Mesodermal cell (in vitro differentiated cells): ENCODE data around the gene MRS2.

ENCODE experiments used
- H3K27ac ChIP-seq: 2 replicates; pipeline ENCODE4 v1.7.0; 2013; ENCODE audit warnings: mild to moderate bottlenecking, low read depth, low read length, moderate library complexity; ENCODE audit not compliant: severe bottlenecking
- H3K36me3 ChIP-seq: 2 replicates; pipeline ENCODE4 v1.7.1; 2013; ENCODE audit warnings: mild to moderate bottlenecking, low read length, moderate library complexity; ENCODE audit not compliant: control insufficient read depth, insufficient read depth
- H3K4me1 ChIP-seq: one replicate; pipeline ENCODE4 v1.7.1; 2013; ENCODE audit warnings: mild to moderate bottlenecking, low read length; ENCODE audit not compliant: insufficient read depth, control insufficient read depth, poor library complexity, severe bottlenecking
- H3K4me3 ChIP-seq: 2 replicates; pipeline ENCODE4 v1.7.0; 2013; ENCODE audit warnings: low read length, control low read depth, mild to moderate bottlenecking; ENCODE audit not compliant: insufficient read depth, poor library complexity, severe bottlenecking; ENCODE audit errors: extremely low read depth
- H3K9me3 ChIP-seq: 2 replicates; pipeline ENCODE4 v1.7.1; 2013; ENCODE audit warnings: mild to moderate bottlenecking, low read length, moderate library complexity; ENCODE audit not compliant: control insufficient read depth
- WGBS, 2 experiments: methylation state at CpG; one replicate each; pipeline ENCODE4 v1.1.5; 2013; ENCODE audit warnings: missing lambda C conversion rate in 2 of 2; ENCODE audit not compliant: insufficient coverage in 2 of 2; 5-methylcytosine and 5-hydroxymethylcytosine counted together

MRS2 gene

GRCh38 chr6:24451581-24452388 is 49.0 kb downstream of the MRS2 start:
- H3K9me3 ChIP-seq: no peaks in the 10 kb centered on the region
- WGBS, 2 experiments: 90 to 94% methylated on average over 12 to 13 of the region's 13 CpGs
- H3K36me3 ChIP-seq: no peaks in the 10 kb centered on the region
- no peaks in the 10 kb centered on the region for H3K4me1 ChIP-seq
- H3K27ac ChIP-seq: no peak overlapping the region
- H3K4me3 ChIP-seq: no peak overlapping the region

DNA sequence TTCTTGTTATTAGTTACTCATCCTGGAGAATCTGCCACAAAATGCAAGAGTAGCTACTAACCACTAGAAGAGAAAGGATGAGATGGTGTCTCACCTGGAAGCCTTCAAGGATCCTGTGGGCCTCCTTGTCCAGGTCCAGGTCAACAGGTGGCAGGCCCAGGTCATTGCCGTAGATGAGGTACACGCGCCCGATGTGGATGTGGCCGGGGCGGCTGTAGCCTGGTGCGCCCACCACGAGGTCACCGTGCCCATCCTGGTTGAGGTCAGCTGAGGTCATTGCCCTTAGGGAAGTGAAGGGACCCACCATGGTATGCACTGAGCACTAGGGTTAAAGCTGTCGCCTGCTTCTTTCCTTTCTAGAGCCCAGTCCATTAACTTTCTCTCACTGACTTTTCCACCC is 51.2 kb downstream of the MRS2 start:
- WGBS, 2 experiments: 80 to 93% methylated on average over 3 to 5 of the region's 10 CpGs

DNA sequence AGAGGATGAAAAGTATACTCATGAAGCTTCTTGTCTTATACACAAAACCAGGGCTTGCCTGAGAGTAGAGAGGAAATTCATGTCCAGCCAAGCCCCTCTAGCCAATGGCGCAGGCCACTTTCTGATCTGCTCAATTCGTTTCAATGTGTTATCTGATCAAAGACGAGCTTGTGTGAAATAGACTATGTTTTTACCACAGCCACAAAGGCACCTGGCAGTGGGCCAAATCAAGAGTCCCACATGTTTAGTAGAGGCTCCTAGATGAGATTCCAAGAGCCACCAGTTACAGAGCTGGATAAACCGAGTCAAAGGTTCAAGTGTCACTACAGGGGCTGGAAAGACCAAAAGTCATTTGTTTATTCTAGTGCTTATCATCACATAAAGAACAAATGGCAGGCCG is 51.7 kb downstream of the MRS2 start:
- H3K36me3 ChIP-seq: no peaks in the 10 kb centered on the region
- 93 to 96% methylated on average over 5 of the region's 5 CpGs for WGBS, 2 experiments
- no peaks in the 10 kb centered on the region for H3K9me3 ChIP-seq
- H3K4me3 ChIP-seq: no peak overlapping the region
- no peak overlapping the region for H3K27ac ChIP-seq
- H3K4me1 ChIP-seq: no peaks in the 10 kb centered on the region

More for the DNA sequence above, 51.2 kb downstream of the MRS2 start:
- H3K36me3 ChIP-seq: no peaks in the 10 kb centered on the region
- no peaks in the 10 kb centered on the region for H3K4me1 ChIP-seq
- H3K9me3 ChIP-seq: no peaks in the 10 kb centered on the region
- H3K27ac ChIP-seq: no peak overlapping the region
- no peak overlapping the region for H3K4me3 ChIP-seq

GRCh38 chr6:24455061-24455460 is 52.3 kb downstream of the MRS2 start:
- Histone ChIP-seq H3K4me3 (no peak overlapping the region), H3K27ac (no peak overlapping the region), H3K4me1 (no peaks in the 10 kb centered on the region), H3K9me3 (no peaks in the 10 kb centered on the region), H3K36me3 (no peaks in the 10 kb centered on the region)
- 74 to 81% methylated on average over 3 to 4 of the region's 4 CpGs for WGBS, 2 experiments

- Histone ChIP-seq H3K36me3 (no peaks in the 10 kb centered on the region), H3K27ac (no peak overlapping the region), H3K4me1 (no peaks in the 10 kb centered on the region), H3K9me3 (no peaks in the 10 kb centered on the region), H3K4me3 (no peak overlapping the region)
- 75 to 89% methylated on average over 3 of the region's 4 CpGs for WGBS, 2 experiments
Observed at GRCh38 chr6:24458134-24458533, 55.4 kb downstream of the MRS2 start.

GRCh38 chr6:24458941-24459340 is 56.2 kb downstream of the MRS2 start:
- no peaks in the 10 kb centered on the region for H3K36me3 ChIP-seq
- 78 to 84% methylated on average over 1 to 2 of the region's 2 CpGs for WGBS, 2 experiments
- H3K4me1 ChIP-seq: no peaks in the 10 kb centered on the region
- no peak overlapping the region for H3K27ac ChIP-seq
- H3K9me3 ChIP-seq: no peaks in the 10 kb centered on the region
- no peak overlapping the region for H3K4me3 ChIP-seq

- Histone ChIP-seq H3K27ac (no peak overlapping the region), H3K36me3 (no peaks in the 10 kb centered on the region), H3K9me3 (no peaks in the 10 kb centered on the region), H3K4me1 (no peaks in the 10 kb centered on the region), H3K4me3 (no peak overlapping the region)
- 91 to 100% methylated on average over 2 to 4 of the region's 4 CpGs for WGBS, 2 experiments
Observed at GRCh38 chr6:24460966-24461365, 58.2 kb downstream of the MRS2 start.

DNA sequence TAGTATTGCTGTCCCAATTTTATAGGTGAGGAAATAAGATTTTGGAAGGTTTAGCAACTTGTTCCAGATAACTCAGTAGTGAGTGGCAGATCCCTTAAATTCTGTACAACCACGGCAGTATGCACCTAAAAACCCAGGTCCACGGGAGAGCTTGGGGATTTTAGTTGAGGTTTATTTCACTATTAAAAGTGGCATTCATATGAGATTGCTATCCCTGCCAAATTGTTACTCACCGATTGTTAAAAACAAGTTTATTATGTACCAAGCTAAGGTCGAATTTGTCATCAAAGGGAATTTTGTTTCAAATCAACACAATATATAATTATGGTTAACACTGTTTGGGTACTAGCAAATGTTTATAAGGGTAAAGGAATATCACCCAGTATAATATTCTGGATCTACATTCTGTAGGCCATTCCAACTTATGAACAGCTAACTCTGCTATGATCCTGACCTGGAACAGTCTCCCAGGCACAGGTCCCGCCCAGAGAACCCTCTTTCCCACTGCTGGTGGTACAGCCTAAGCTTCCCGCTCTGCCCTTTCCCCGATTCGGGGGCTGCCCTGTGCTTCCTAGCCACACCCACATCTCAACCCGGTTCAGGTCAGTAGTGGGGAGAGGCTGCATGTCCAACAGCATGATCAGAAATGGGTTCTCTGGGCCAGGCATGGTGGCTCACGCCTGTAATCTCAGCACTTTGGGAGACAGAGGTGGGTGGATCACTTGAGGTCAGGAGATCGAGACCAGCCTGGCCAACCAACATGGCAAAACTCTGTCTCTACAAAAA is 61.7 kb downstream of the MRS2 start:
- no peaks in the 10 kb centered on the region for H3K36me3 ChIP-seq
- H3K4me3 ChIP-seq: no peak overlapping the region
- no peaks in the 10 kb centered on the region for H3K4me1 ChIP-seq
- H3K27ac ChIP-seq: no peak overlapping the region
- H3K9me3 ChIP-seq: no peaks in the 10 kb centered on the region
- 87% methylated on average over 6 to 8 of the region's 11 CpGs for WGBS, 2 experiments

GRCh38 chr6:24469811-24470210 is 67.1 kb downstream of the MRS2 start:
- H3K9me3 ChIP-seq: no peaks in the 10 kb centered on the region
- no peaks in the 10 kb centered on the region for H3K36me3 ChIP-seq
- 70% methylated on average over 2 of the region's 7 CpGs; no CpG with 5 or more reads in 1 of the 2 experiments for WGBS, 2 experiments
- no peaks in the 10 kb centered on the region for H3K4me1 ChIP-seq
- no peak overlapping the region for H3K27ac ChIP-seq
- no peak overlapping the region for H3K4me3 ChIP-seq

DNA sequence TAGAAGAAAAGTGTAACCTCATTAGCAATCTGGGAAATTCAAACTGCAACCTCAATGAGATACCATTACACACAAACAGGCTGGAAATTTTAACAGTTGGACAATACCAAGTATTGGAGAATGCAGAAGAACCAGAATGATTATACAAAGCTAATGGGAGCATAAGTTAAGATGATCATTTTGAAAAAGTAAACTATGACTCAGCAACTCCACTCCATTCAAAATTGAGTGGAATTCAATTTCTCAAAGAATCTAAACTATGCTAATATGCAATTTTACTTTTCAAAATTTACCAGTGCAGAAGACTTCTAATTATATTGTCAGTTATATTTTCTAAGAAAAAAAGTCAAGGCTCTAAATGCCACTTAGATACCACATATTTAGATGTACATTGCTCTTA is 69.4 kb downstream of the MRS2 start:
- Histone ChIP-seq H3K4me1 (no peaks in the 10 kb centered on the region), H3K36me3 (no peaks in the 10 kb centered on the region), H3K9me3 (no peaks in the 10 kb centered on the region), H3K4me3 (no peak overlapping the region), H3K27ac (no peak overlapping the region)
